CD14-positive monocyte (primary cell): ENCODE measurements around the gene WDR38. TPM values are rescaled to one million over a fixed set of nuclear protein-coding genes. Genes with fewer than 3 reads are reported as not detected.

ENCODE experiments used
- DNase-seq, 3 donors: peaks; one replicate each; pipeline ENCODE4 v3.0.0-alpha.2; 2011 to 2022
- H2AFZ ChIP-seq: 2 replicates; pipeline ENCODE4 v1.6.0; 2012; ENCODE audit warnings: mild to moderate bottlenecking, low read depth, low read length, inconsistent platforms; ENCODE audit not compliant: insufficient read depth, poor library complexity, severe bottlenecking
- H3K27ac ChIP-seq, 2 donors: 1 replicate in 1 of 2; 2 replicates in 1 of 2; pipeline ENCODE4 v1.5.1; 2012 to 2013; ENCODE audit warnings: low read length in 2 of 2, control low read depth in 1 of 2, inconsistent platforms in 1 of 2, low read depth in 1 of 2, mild to moderate bottlenecking in 1 of 2
- H3K27me3 ChIP-seq, 2 donors: one replicate each; pipeline versions ENCODE4 v1.6.0 to v1.6.1; 2011 to 2013; ENCODE audit warnings: low read length in 2 of 2; ENCODE audit not compliant: control insufficient read depth in 2 of 2, insufficient read depth in 2 of 2
- H3K36me3 ChIP-seq, 2 donors: replicated peaks in 1 of 2; 1 replicate in 1 of 2; 2 replicates in 1 of 2; pipeline versions ENCODE4 v1.5.1 to v1.6.1; 2012 to 2013; ENCODE audit warnings: low read length in 2 of 2, control low read depth in 1 of 2, inconsistent platforms in 1 of 2, mild to moderate bottlenecking in 1 of 2; ENCODE audit not compliant: insufficient read depth in 2 of 2, control insufficient read depth in 1 of 2
- H3K4me1 ChIP-seq, 2 donors: 1 replicate in 1 of 2; 2 replicates in 1 of 2; pipeline versions ENCODE4 v1.5.1 to v1.6.1; 2012 to 2013; ENCODE audit warnings: low read length in 2 of 2, control low read depth in 1 of 2, inconsistent platforms in 1 of 2, mild to moderate bottlenecking in 1 of 2, moderate library complexity in 1 of 2; ENCODE audit not compliant: insufficient read depth in 2 of 2, control insufficient read depth in 1 of 2
- H3K4me2 ChIP-seq: replicated peaks from 2 replicates; pipeline ENCODE3; 2012; ENCODE audit warnings: low read length, moderate library complexity, mild to moderate bottlenecking; ENCODE audit not compliant: poor library complexity, severe bottlenecking; ENCODE audit errors: extremely low read depth
- H3K4me3 ChIP-seq, 3 experiments: fragments of 200-600 bp in 1 of 3; sonication (generic) in 1 of 3; replicated peaks in 1 of 3; 1 replicate in 2 of 3; 2 replicates in 1 of 3; pipeline ENCODE4 v1.5.1; 2011 to 2013; ENCODE audit warnings: low read length in 3 of 3, mild to moderate bottlenecking in 3 of 3, control low read depth in 2 of 3, low read depth in 2 of 3, inconsistent platforms in 1 of 3, moderate library complexity in 1 of 3
- H3K79me2 ChIP-seq: 2 replicates; pipeline ENCODE4 v1.6.0; 2012; ENCODE audit warnings: mild to moderate bottlenecking, control low read depth, inconsistent platforms, low read length, moderate library complexity; ENCODE audit not compliant: insufficient read depth
- H3K9ac ChIP-seq: 2 replicates; pipeline ENCODE4 v1.6.0; 2017; ENCODE audit warnings: low read length, mild to moderate bottlenecking; ENCODE audit not compliant: insufficient read depth, poor library complexity, severe bottlenecking
- H3K9me3 ChIP-seq, 2 donors: replicated peaks in 1 of 2; 1 replicate in 1 of 2; 2 replicates in 1 of 2; pipeline versions ENCODE4 v1.5.1 to v1.6.1; 2012 to 2013; ENCODE audit warnings: low read length in 2 of 2, control low read depth in 1 of 2; ENCODE audit not compliant: control insufficient read depth in 1 of 2, insufficient read depth in 1 of 2
- H4K20me1 ChIP-seq: 2 replicates; pipeline ENCODE4 v1.6.0; 2012; ENCODE audit warnings: mild to moderate bottlenecking, low read length, control low read depth, moderate library complexity; ENCODE audit not compliant: insufficient read depth
- H3K27ac Mint-ChIP-seq, 7 donors: one replicate each; pipeline ENCODE4 v1.8.0; 2020; ENCODE audit warnings: mild to moderate bottlenecking in 7 of 7, mixed read lengths in 7 of 7, moderate library complexity in 6 of 7, inconsistent platforms in 2 of 7
- H3K27me3 Mint-ChIP-seq, 3 donors: one replicate each; pipeline ENCODE4 v1.8.0; 2021 to 2022; ENCODE audit warnings: low read depth in 3 of 3, mild to moderate bottlenecking in 3 of 3, mixed read lengths in 3 of 3, moderate library complexity in 3 of 3, inconsistent platforms in 1 of 3
- H3K36me3 Mint-ChIP-seq, 2 donors: one replicate each; pipeline ENCODE4 v1.8.0; 2020; ENCODE audit warnings: mixed read lengths in 2 of 2, inconsistent platforms in 1 of 2, mild to moderate bottlenecking in 1 of 2
- H3K4me1 Mint-ChIP-seq: one replicate; pipeline ENCODE4 v1.8.0; 2020; ENCODE audit warnings: mild to moderate bottlenecking, mixed read lengths
- H3K4me3 Mint-ChIP-seq, 2 donors: one replicate each; pipeline ENCODE4 v1.8.0; 2020; ENCODE audit warnings: mild to moderate bottlenecking in 2 of 2, mixed read lengths in 2 of 2, moderate library complexity in 1 of 2
- H3K9me3 Mint-ChIP-seq, 7 donors: one replicate each; pipeline ENCODE4 v1.8.0; 2020 to 2022; ENCODE audit warnings: mixed read lengths in 7 of 7, mild to moderate bottlenecking in 6 of 7, moderate library complexity in 6 of 7, inconsistent platforms in 2 of 7
- WGBS: methylation state at CpG from one replicate; pipeline ENCODE4 v1.1.5; 2013; ENCODE audit warnings: missing lambda C conversion rate; ENCODE audit not compliant: insufficient coverage; 5-methylcytosine and 5-hydroxymethylcytosine counted together
- intact Hi-C, 2 donors: fragments of 100-400 bp; cut with micrococcal nuclease; formaldehyde crosslinking; loops; one replicate each; pipeline versions ENCODE4 v1.15.0 to v1.15.1; 2023
- polyA plus RNA-seq, 3 donors: library from polyadenylated mRNA; depleted of rRNA in 1 of 3; unstranded in 2 of 3; stranded (reverse) in 1 of 3; fragments of 300-500 nt in 2 of 3; fragments of >200 nt in 1 of 3; fragmentation: Illumina TruSeq in 2 of 3; gene quantifications; 1 replicate in 2 of 3; 2 replicates in 1 of 3; pipeline ENCODE4 v1.2.3, GENCODE V29; 2012 to 2021
- TF ChIP-seq, protein P1 (sequence below): fragments of 200-600 bp; IDR thresholded peaks from one replicate; pipeline ENCODE4 v1.8.0; 2022; ENCODE audit warnings: antibody characterized with exemption, mild to moderate bottlenecking

The WDR38 gene
- polyA plus RNA-seq, 3 donors: not detected

GRCh38 chr9:124810663-124811355, 42.5 kb upstream of the WDR38 start:
- Histone ChIP-seq H3K36me3 (no peaks in the 10 kb centered on the region), H3K4me3 (no peak overlapping the region), H3K27ac (no peak overlapping the region), H3K4me1 (no peaks in the 10 kb centered on the region), H2AFZ (no peak overlapping the region), H3K9ac (no peak overlapping the region), H3K4me2 (no peak overlapping the region), H3K79me2 (no peaks in the 10 kb centered on the region), H4K20me1 (no peaks in the 10 kb centered on the region), H3K9me3 (no peaks in the 10 kb centered on the region), H3K27me3 (no peaks in the 10 kb centered on the region)
- H3K4me1 Mint-ChIP-seq: no peaks in the 10 kb centered on the region
- no peak overlapping the region for H3K4me3 Mint-ChIP-seq
- no peak for DNase-seq
- TF ChIP-seq, protein P1, sequence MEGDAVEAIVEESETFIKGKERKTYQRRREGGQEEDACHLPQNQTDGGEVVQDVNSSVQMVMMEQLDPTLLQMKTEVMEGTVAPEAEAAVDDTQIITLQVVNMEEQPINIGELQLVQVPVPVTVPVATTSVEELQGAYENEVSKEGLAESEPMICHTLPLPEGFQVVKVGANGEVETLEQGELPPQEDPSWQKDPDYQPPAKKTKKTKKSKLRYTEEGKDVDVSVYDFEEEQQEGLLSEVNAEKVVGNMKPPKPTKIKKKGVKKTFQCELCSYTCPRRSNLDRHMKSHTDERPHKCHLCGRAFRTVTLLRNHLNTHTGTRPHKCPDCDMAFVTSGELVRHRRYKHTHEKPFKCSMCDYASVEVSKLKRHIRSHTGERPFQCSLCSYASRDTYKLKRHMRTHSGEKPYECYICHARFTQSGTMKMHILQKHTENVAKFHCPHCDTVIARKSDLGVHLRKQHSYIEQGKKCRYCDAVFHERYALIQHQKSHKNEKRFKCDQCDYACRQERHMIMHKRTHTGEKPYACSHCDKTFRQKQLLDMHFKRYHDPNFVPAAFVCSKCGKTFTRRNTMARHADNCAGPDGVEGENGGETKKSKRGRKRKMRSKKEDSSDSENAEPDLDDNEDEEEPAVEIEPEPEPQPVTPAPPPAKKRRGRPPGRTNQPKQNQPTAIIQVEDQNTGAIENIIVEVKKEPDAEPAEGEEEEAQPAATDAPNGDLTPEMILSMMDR: no peak
- peaks cover 2 to 5% (median 5%) of the 10 kb centered on the region in 3 donors for H3K27me3 Mint-ChIP-seq
- WGBS: 100% methylated on average over 8 of the region's 12 CpGs
- peaks cover 0 to 2% (median 0%) of the 10 kb centered on the region in 7 donors for H3K9me3 Mint-ChIP-seq
- intact Hi-C loops: no loop called here
- peak overlapping the region in 1 of 7 donors; percentile 9 for H3K27ac Mint-ChIP-seq
- H3K36me3 Mint-ChIP-seq: no peaks in the 10 kb centered on the region

DNA sequence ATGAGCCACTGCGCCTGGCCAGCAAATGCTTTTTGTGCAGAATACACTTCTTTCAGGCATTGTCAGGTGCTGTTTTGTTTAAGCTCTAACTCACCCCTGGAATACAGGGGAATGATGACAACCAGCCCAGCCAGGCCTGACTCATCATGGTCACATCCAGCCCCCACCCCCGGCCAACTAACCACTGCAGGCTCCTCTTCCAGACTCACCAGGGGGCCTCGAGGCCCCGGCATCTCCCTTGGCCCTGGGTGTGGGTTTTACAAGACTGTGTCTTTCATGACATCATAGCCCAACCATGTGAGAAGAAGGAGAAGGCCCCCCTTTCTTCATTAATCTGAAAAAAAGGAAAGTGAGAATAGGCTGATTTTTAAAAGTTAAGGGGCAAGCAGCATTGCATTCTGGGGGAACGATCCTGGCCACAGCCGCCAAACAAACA, 40.8 kb upstream of the WDR38 start:
- Histone ChIP-seq H3K9me3 (no peaks in the 10 kb centered on the region), H3K9ac (no peak overlapping the region), H3K4me3 (no peak overlapping the region), H4K20me1 (no peaks in the 10 kb centered on the region), H2AFZ (no peak overlapping the region), H3K36me3 (no peaks in the 10 kb centered on the region), H3K79me2 (no peaks in the 10 kb centered on the region), H3K4me1 (no peaks in the 10 kb centered on the region), H3K27me3 (no peaks in the 10 kb centered on the region), H3K4me2 (no peak overlapping the region), H3K27ac (no peak overlapping the region)
- H3K36me3 Mint-ChIP-seq: no peaks in the 10 kb centered on the region
- H3K9me3 Mint-ChIP-seq: peaks cover 0 to 2% (median 0%) of the 10 kb centered on the region in 7 donors
- intact Hi-C loops: no loop called here
- TF ChIP-seq, protein P1: no peak
- H3K27me3 Mint-ChIP-seq: peaks cover 5 to 6% (median 6%) of the 10 kb centered on the region in 3 donors
- no peak overlapping the region for H3K27ac Mint-ChIP-seq
- WGBS: 85% methylated on average over 1 of the region's 6 CpGs
- no peaks in the 10 kb centered on the region for H3K4me1 Mint-ChIP-seq
- DNase-seq: peak in 1 of 3 donors; percentile 22
- no peak overlapping the region for H3K4me3 Mint-ChIP-seq
